Fibroblast of mammary gland (primary cell): ENCODE measurements around the gene SP9.

ENCODE experiments used
- DNase-seq: peaks from one replicate; pipeline ENCODE4 v3.0.0-alpha.2; 2010; ENCODE audit warnings: low read depth
- H3K4me3 ChIP-seq: 2 replicates; pipeline ENCODE4 v1.5.1; 2011; ENCODE audit warnings: low read depth, mild to moderate bottlenecking, low read length, moderate library complexity; ENCODE audit not compliant: control insufficient read depth
- TF ChIP-seq, protein P1 (sequence below): conservative IDR thresholded peaks from 2 replicates; pipeline ENCODE4 v1.5.1; 2011; ENCODE audit warnings: low read depth, low read length, inconsistent platforms; ENCODE audit not compliant: control insufficient read depth, insufficient read depth

Gene SP9

DNA sequence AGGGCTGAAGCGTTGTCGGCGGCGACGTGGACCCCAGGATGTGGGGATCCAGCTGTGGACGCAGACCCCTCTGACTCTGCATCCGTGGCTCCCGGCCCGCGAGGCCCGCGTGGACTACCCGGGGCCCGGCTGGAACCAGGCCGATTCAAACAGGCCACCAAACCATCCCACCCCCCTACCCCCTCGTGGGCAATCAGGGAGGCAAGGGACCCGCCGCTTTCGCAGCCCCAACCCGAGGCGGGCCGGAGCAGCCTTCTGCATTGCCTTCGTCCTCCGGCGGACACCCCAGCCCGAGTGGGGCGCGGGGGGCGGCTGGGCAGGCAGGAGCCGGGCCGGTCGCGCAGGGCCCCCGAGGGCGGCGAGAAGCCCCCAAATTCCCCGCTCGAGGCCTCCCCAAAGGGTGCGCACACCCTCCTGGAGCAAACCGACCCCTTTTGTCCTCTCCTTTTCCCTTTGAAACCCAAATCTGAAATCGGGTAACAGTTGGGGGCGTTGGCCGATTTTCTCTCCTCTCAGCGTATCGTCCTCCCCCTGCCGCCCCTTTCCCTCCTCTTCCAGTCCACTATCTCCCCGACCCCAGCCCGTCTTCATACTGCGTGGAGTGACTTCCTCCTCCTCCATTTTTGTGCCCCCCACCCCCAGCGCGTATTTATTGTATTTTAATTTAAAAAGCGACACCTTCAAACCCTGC lies 7.4 kb downstream of the SP9 start:
- no peak for DNase-seq
- TF ChIP-seq, protein P1, sequence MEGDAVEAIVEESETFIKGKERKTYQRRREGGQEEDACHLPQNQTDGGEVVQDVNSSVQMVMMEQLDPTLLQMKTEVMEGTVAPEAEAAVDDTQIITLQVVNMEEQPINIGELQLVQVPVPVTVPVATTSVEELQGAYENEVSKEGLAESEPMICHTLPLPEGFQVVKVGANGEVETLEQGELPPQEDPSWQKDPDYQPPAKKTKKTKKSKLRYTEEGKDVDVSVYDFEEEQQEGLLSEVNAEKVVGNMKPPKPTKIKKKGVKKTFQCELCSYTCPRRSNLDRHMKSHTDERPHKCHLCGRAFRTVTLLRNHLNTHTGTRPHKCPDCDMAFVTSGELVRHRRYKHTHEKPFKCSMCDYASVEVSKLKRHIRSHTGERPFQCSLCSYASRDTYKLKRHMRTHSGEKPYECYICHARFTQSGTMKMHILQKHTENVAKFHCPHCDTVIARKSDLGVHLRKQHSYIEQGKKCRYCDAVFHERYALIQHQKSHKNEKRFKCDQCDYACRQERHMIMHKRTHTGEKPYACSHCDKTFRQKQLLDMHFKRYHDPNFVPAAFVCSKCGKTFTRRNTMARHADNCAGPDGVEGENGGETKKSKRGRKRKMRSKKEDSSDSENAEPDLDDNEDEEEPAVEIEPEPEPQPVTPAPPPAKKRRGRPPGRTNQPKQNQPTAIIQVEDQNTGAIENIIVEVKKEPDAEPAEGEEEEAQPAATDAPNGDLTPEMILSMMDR = no peak
- peak overlapping the region; percentile 27 for H3K4me3 ChIP-seq

GRCh38 chr2:174342686-174343342 lies 8.1 kb downstream of the SP9 start:
- TF ChIP-seq, protein P1 = no peak
- no peak for DNase-seq

GRCh38 chr2:174343343-174343622 lies 8.5 kb downstream of the SP9 start:
- DNase-seq = no peak
- no peak overlapping the region for H3K4me3 ChIP-seq
- TF ChIP-seq, protein P1 = no peak

More at GRCh38 chr2:174342686-174343342, 8.1 kb downstream of the SP9 start:
- no peak overlapping the region for H3K4me3 ChIP-seq

DNA sequence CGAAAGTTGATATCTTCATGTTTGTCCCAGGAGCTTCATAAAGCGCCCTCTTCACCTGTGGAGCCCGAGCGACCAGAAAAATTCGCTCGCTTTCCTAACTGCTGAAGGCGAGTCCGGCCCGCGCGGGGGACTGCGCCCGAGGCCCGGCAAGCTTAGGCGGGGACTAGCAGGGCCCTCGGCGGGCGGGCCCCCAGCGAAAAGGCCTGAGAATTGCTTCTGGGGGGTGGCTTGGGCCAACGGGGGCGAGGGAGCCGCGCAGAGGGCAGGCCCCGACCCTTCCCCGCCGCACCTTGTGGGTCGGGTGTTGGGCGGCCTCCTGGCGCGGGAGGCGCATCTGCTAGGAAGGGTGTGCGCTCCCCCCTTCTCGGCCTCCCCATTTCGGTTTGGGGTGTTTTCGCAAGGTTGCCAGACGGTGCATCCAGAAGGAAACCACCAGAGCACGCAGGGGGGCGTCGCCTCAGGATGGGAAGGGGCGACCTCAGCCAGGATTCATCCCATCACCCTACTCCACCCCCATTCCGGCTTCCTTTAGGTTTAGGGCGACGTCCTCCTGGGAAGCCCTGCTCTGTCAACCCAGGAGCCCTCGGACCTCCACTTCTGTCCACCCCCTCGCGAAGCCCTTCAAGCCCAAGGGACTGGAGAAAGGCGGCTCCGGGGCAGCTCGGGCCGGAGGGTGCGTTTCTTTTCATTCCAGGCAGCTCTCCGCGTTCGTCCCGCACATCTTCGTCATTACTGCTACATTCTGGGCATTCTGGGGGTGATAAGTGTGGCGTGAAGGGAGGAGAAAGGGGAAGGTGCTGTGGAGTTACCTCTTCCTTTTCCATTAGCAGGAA lies 9.1 kb downstream of the SP9 start:
- TF ChIP-seq, protein P1 = no peak
- no peak for DNase-seq
- no peak overlapping the region for H3K4me3 ChIP-seq

- no peak overlapping the region for H3K4me3 ChIP-seq
- TF ChIP-seq, protein P1 = peak; percentile 42
- DNase-seq = peak; percentile 68
These were observed 10.1 kb downstream of the SP9 start for GRCh38 chr2:174344716-174345461.

GRCh38 chr2:174350018-174350417 lies 15.3 kb downstream of the SP9 start:
- H3K4me3 ChIP-seq = no peak overlapping the region
- TF ChIP-seq, protein P1 = peak; percentile 55
- DNase-seq = no peak
